Muscle of back (tissue), 11 donors: ENCODE data around the gene CPSF4L. TPM values are rescaled to one million over a fixed set of nuclear protein-coding genes. Genes with fewer than 3 reads are reported as not detected.

Experiments used
- DNase-seq, 3 donors: peaks; one replicate each; pipeline versions ENCODE4 v3.0.0 to v3.0.0-alpha.2; 2013
- polyA plus RNA-seq, 10 donors: library from polyadenylated mRNA; unstranded; fragments of 120-200 nt; gene quantifications; one replicate each; pipeline ENCODE4 v1.2.1, GENCODE V29; 2013; ENCODE audit not compliant: insufficient read length in 10 of 10

Gene CPSF4L
- polyA plus RNA-seq, 10 donors = 0.30 TPM; not detected in 9

DNA sequence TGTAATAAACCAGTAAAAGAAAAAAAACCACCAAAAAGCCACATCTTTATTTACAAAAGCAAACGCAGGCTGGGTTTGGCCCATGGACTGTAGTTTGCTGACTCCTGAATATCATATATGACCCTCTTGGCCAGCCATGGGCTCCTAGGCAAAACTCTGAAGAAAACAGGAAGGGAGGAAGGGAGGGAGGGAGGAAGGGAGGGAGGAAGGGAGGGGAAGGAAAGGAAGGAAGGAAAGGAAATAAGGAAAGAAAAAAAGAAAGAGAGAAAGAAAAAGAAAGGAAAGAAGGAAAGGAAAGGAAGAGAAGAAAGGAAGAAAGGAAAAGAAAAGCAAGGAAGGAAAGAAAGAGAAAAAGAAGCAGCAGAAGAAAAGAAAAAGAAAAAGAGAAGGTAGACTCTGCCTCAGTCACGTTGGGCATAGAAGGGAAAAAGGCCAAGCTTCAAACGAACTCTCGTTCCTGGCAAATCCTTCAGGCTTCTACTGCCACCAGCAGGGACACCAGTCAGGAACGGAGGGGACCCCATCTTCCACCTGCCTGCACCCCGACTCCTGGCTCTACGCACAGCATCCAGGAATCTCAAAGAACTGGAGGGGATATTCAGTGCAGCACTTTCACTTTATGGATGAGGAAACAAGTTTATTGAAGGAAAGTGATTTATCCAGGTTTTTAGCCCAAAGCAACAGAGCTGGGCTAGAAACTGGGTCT is 28.0 kb upstream of the CPSF4L start:
- DNase-seq = no peak

DNA sequence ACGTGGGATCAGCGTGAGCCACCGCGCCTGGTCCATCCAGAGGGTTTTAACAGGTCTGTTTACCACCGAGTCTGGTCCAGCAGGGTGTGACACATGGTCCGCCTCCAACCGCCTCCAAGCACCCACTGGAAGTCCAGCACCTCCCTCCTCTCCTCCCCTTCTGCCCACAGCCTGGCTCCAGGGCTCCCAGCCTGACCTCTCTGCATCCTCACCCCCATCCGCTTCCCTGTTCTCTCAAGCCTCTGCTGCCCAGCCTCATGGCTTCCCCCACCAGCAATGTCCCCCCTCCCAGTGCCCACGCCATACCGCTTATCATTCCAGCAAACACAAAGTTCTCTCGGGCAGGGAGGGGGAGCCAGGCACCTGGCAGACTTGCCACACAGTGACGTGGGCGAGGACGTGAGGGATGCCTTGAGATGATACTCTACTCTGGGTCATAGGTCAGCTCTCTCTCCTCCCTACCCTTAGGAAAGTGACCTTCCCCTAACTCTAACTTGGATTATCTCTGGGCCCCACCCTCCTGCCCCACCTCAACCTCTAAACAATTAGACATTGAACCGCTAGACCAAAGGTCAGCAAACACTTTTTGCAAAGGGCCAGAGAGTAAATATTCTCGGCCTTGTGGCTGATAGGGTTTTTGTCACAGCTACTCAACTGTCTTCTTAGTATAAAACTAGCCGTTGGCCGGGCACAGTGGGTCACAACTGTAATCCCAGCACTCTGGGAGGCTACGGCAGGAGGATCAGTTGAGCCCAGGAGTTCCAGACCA is 27.0 kb upstream of the CPSF4L start:
- DNase-seq = no peak

DNA sequence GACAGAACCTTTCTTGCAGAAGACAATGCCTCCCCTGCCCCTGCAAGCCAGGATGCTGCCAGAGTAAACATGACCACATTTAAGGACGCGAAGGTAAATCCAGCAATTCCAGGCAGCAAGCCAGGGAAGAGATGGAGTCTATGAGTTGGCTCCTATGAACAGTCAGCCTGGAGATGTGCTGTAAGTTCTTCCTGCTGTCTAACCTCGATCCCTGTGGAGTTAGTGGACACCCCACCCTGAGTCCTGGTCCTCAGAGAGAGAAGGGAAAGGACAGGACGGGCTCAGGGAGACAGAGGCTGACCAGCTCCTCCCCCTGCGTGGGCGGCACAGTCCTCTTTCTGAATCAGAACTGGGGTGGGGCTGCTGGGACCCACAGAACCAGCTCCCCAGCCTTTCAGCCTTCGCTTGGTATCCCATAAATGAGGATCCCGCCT is 25.2 kb upstream of the CPSF4L start:
- DNase-seq = no peak

DNA sequence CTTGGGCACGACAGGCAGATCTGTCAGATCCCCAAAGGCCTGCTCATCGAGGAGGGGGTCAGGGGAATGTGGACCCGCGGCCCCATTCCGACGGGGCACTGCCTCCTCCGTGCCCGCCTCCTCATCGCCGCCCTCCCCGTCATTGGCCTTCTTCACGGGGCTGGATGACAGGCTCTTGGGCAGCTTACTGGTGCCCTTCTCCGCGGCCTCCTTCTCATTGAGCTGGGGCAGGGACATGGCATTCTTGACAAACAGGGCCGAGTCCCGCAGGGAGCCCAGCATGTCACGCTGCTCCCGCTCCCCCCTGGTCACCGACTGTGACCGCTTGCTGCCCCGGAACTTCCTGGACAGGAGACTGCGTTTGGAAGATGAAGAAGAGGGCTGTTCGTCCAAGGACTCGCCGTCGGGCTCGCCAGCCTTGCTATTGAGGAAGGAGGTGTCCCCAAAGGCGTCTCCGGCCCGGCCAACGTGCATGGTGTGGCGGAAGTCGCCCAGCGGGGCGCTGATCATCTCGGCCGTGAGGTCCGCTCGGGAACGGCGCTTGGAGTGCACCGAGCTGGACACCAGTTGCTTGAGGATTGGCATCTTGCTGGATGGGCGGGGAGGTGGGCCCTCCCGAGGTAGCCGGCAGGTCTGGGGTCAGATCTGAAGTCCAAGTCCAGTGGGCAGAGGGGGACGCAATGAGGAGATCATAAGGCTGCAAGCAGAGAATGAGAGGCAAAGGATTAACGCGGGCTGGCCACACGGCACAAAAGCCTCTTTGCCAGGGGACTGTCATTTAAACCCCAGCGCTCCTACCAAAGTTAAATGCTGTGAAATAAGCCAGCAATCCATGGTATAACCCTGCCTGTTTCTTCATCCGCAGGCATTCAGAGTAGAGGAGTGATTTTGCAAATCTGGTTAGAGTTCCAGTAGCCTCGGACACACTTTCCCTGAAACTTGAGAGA is 24.5 kb upstream of the CPSF4L start:
- no peak for DNase-seq

DNA sequence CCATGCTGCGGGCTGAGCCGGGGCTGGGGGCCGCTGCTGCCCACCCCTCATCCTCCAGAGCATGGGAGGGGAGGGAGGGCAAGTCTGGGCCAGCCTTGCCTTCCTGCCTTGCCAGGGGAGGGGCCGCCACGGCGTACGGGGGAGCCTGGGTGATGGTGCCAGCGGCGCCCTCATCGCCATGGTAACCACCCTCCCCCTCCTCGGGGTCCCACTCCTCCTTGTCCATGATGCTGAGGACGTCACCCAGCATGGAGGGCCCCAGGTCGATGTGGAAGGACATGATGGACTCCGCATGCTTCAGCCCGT is 23.9 kb upstream of the CPSF4L start:
- DNase-seq = no peak

DNA sequence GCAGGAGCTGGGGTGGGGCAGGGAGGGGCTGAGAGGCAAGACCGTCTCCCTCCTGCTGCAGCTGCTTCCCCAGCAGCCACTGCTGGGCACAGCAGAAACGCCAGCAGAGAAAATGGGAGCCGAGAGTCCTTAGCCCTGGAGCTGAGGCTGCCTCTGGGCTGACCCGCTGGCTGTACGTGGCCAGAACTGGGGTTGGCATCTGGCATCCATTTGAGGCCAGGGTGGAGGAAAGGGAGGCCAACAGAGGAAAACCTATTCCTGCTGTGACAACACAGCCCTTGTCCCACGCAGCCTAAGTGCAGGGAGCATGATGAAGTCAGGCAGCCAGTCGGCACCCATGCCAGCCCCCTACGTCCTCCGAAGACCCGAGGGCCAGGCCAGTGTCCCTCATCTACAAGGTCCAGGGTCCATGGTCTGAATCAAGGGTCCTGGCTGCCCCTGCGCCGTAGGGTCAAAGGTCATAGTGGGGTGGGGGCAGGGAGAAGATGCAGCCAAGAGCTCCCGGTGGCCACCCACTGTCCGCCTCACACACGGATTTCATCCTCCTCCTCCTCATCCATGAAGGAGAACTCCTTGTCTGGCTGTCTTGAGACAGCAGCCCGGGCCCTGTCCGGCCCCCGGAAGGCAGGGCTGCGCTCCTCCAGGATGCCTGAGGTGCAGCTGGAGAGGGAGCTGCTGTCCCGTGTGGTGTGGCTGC is 23.4 kb upstream of the CPSF4L start:
- DNase-seq = no peak

DNA sequence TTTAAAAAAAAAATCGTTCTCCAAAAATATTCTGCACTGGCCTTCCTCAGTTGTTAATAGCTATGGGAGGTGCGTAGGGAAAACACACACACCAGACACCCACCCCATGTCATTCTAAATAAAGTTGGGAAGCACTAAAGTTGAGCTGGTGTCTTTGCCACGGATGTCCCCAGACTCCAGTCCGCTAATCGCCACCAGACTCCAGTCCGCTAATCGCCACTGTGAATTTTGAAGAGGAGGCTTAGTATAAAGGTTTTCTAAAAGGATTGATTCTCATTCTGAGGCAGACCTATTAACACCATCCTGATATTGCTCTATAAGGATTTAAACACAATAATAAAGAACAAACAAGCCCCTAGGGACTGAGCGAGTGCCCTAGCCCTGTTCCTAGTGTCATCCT is 22.7 kb upstream of the CPSF4L start:
- DNase-seq = no peak

DNA sequence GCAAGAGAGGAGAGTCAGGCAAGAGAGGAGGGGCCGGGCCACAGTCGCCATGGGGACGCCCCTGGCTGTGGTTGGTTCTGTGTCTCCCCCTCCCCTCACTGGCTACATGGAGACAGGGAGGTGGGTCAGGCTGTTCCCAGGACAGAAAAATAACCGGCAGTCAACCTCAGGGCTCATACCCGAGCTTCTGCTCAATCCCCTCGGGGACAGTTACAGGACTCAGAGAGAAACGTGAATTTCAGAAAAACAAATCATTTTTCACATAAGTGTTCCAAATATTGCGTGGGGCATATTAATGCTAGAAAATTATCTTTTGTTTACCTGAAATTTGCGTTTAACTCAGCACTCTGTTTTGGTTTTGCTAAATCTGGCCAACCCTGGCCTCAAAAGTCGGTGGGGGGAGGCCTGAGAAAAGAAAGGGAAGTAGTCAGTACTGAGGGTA is 22.2 kb upstream of the CPSF4L start:
- DNase-seq = peak in 1 of 3 donors; percentile 64

DNA sequence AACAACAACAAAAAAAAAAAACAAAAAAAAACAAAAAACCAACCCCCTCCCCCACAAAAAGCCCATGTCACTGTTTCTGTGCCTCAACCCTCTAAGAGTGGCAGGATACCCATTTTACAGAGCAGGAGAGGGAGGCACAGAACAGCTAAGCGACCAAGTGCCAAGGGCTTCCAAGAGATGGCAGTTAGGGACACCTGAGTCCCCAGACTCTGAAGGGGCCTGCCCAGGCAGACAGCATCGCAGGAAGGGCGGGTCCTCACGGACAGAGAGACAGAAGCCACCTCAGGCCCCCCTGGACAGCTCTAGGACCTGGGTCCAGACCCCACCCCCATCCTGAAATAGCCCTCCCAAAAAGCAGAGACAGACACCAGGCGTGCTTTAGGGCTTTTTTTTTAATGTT is 21.6 kb upstream of the CPSF4L start:
- DNase-seq = no peak

DNA sequence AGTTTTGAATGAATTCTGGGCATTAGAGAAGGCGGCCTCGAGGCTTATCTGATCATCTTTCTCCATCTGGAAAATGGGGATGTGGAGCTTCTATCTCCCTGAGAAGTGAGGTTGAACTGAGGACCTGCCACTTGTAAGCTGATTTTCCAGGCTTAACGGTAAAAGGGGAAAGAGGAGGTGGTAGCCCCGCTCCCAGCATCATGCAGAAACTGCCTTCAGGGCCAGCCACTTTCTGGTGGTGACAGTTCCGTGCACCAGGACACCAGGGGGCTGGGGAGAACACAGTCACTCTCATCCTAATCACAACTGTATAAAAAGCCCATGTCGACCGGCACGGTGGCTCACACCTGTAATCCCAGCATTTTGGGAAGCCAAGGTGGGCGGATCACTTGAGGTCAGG is 20.9 kb upstream of the CPSF4L start:
- no peak for DNase-seq

DNA sequence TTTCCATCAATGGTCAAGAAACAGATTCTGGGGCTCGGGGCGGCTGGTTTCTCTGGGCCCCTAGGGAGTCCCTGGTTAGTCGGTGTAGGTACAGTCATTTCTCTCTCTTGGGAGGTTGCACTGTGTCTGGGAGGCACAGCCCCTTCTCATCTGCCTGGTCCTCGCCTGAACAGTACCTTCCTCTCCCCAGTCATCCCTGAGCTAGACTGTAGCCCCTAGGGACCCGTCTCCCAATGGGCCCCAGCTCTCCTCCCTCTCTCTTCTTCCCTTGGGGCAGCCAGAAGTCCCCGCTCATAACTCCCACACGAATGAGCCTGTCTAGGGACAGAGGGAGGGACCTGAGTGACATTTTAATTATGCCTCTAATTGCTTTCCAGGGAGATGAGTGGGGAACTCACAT is 20.2 kb upstream of the CPSF4L start:
- DNase-seq = no peak

DNA sequence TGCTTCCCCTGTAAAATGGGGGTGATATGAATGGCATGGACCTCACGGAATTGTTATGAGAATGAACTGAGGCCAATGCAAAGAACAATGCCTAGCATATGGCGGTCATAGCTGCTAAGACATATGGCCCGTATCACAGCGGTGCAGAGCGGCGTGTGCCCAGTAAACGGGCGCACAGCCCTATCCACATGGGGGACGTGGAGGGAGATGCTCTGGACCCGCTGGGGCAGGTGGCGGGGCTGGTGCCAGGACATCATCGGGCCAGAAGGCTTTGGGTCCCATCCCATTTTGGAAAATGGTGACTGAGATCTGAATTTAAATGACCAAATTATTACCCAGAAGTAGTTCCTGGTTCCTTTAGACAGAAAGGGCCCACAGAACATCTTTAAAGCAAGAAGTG is 18.5 kb upstream of the CPSF4L start:
- DNase-seq = no peak

DNA sequence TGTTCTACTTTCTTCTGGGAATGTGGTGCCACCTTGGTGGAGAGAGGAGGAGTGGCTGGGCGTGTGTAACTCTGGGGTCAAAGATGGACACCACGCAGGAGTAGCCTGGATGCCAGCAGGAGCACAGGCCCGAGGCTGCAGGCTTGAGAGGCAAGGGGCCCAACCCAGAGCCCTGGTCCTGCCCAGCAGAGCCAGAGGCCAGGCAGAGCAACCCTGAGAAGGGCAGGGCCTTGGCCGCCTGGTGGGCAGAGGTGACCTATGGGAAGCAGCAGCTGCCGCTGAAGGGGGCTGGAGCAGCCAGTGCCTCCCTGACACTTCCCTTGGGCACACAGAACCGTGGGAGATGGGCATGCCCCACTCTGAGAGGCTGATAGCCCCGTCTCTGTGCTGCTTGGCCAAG is 18.0 kb upstream of the CPSF4L start:
- DNase-seq = no peak

DNA sequence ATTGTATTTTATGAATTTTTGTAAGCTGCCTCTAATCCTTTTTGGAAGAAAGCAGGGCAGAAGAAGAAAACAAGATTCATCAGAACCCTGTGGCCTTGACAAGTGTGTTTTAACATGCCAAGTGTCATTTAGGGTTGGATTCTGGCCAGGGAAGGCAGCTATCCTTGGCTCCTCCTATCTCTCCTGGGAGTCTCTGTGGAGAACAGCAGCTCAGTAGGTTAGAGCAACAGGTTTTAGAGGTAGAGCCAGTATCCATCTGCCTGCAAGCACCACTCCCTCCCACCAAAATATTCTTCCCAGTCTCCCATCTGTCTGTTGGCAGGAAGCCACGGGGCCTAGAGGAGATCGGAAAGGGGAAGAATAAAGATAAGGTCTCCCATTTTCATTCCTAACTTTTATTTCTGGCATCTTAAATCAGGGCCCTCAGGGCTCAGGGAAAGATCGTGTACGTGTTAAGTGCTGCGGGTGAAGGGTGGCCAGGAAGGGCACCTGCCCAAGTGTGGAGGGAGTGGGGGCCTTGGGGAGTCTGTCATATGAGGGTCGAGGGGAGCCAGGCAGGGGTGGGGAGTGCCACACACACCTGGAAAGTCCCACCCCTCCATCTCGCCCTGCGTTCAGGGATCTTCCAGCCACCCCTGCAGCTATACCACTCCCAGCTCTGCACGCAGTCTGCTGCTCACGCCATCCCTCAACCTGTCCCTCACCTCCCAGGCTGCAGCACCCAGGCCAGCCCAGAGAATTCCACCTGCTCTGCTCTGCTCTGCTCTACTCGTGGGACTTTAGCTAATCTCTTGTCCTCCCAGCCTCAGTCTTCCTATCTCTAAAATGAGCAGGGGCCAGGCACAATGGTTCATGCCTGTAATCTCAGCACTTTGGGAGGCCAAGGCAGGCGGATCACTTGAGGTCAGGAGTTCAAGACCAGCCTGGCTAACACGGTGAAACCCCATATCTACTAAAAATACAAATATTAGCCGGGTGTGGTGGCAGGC is 17.1 kb upstream of the CPSF4L start:
- peak in 2 of 3 donors; percentile 64 to 81 for DNase-seq

DNA sequence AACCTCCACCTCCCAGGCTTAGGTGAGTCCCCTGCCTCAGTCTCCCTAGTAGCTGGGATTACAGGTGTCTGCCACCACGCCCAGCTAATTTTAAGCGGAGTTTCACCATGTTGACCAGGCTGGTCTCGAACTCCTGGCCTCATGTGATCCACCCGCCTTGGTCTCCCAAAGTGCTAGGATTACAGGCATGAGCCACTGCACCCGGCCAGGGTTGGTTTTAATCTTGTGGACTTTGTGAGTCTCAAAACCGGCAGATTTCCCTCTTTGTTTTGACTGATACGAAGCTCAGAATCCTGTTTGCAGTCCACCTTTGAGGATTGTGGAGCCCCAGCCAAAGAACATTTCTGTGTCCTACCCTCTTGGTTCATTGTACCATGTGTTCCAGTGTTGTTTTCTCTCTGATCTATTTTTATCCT is 16.4 kb upstream of the CPSF4L start:
- no peak for DNase-seq

DNA sequence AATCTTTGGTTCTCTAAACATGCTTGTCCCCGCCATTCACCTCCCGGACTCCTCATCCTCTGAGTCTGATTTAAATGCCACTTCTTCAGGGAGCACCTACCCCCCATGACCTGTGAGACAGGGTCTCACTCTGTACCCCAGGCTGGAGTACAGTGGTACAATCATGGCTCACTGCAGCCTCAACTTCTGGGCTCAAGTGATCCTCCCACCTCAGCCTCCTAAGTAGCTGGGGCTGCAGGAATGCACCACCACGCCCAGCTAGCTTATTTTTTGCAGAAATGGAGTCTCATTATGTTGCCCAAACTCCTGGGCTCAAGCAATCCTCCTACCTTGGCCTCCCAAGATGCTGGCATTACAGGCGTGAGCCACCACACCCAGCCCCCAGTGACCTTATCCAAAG is 12.8 kb upstream of the CPSF4L start:
- no peak for DNase-seq

DNA sequence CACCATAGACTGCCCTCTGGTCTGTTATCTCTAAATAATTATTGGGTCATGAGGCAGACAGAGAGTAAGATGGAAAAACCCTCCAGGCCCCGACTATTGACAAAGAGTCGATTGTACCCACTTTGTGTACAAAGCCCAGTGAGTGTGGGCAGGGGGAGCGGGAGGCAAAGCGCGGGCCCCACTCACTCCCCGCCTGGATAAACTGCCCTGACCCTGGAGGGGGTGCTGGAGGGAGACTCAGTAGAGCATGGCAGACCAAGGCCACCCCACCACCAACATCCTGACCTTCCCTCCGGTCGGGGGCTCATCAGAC is 11.2 kb upstream of the CPSF4L start:
- DNase-seq = no peak

DNA sequence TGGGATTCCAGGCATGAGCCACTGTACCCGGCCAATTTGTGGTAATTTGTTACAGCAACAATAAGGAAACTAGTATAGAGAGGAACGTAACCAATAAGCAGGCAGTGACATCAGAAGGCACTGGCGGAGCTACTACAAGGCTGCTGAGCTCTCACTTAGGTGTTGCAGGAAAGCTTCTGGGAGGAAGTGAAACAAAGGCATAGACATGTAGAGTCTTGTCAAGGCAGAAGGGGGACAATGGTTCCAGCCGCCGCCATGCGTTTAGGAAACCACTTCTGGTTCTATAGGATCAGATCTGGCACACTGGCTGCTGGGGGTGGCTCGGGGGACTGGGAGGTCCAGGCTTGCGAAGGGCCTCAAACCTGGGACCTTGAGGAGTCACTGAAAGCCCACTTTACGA is 9.4 kb upstream of the CPSF4L start:
- no peak for DNase-seq

DNA sequence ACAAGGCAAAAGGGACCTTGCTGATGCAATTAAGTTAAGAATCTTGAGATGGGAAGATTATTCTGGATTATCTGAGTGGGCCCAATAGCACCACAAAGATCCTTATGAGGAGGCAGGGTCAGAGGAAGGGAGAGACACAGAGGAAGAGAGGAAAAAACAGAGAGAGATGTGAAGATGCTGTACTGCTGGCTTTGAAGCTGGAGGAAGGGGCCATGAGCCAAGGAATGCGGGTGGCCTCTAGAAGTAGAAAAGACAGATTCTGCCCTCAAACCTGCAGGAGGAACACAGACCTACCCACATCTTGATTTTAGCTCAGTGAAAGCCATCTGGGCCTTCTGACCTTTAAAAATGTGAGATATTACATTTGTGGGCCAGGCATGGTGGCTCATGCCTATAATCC is 8.1 kb upstream of the CPSF4L start:
- DNase-seq = no peak

DNA sequence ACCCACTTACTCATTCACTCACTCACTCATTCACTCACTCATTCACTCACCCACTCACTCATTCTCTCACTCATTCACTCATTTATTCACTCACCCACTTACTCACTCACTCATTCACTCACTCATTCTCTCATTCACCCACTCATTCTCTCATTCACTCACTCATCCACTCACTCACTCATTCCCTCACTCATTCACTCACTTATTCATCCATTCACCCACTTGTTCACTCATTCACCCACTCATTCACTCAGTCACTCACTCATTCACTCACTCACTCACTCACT is 7.6 kb upstream of the CPSF4L start:
- DNase-seq = no peak
